Activated naive CD4-positive, alpha-beta T cell treated with anti-CD3 and anti-CD28 coated beads, Interleukin-2, amount 10 ng/mL, durations not matched to agents 7 days and 5 days (primary cell): Measurements from ENCODE around the gene CHAC2.
"Not testable (repeated sequence)": the region's sequence is repeated elsewhere in the genome, so short reads cannot be mapped to it uniquely, and the experiment has no call there.

Experiments used
- CTCF ChIA-PET: fragments of 350-600 bp; sonication (Branson Sonifier 250); formaldehyde crosslinking; loops from one replicate; lab custom pipeline; 2021; ENCODE audit warnings: antibody characterized with exemption; lab: Charles Lee
- DNase-seq: peaks from one replicate; pipeline ENCODE4 v3.0.0-alpha.2; 2020
- H3K27ac Mint-ChIP-seq: one replicate; pipeline ENCODE4 v1.8.0; 2021; ENCODE audit warnings: mild to moderate bottlenecking, moderate library complexity, mixed read lengths
- H3K27me3 Mint-ChIP-seq: one replicate; pipeline ENCODE4 v1.8.0; 2021; ENCODE audit warnings: mild to moderate bottlenecking, mixed read lengths
- H3K36me3 Mint-ChIP-seq: one replicate; pipeline ENCODE4 v1.8.0; 2021; ENCODE audit warnings: mixed read lengths
- H3K4me1 Mint-ChIP-seq: one replicate; pipeline ENCODE4 v1.8.0; 2021; ENCODE audit warnings: mixed read lengths
- H3K4me3 Mint-ChIP-seq: one replicate; pipeline ENCODE4 v1.8.0; 2021; ENCODE audit warnings: mild to moderate bottlenecking, moderate library complexity, mixed read lengths
- H3K9me3 Mint-ChIP-seq: one replicate; pipeline ENCODE4 v1.8.0; 2021; ENCODE audit warnings: mixed read lengths

CHAC2 gene

GRCh38 chr2:53767405-53768241, at the start of gene CHAC2:
Gene CHAC2, plus strand, starts transcription at chr2:53767804. Its CDS starts 83 bp downstream, at chr2:53767887.
- peak within 1 kb of the TSS; percentile 92 for H3K4me3 Mint-ChIP-seq
- peaks cover 39% of the 10 kb centered on the region for H3K4me1 Mint-ChIP-seq
- peak; percentile 90 for DNase-seq
- H3K27ac Mint-ChIP-seq: peak within 1 kb of the TSS; percentile 95
- CTCF ChIA-PET: interaction anchor here (1.1 to 2.6 kb wide), 2 partner anchors 18 to 202 kb away, joined by 3 to 10 read pairs; no protein-coding TSS in a partner anchor
- H3K36me3 Mint-ChIP-seq: peaks cover 23% of the 10 kb centered on the region
- H3K27me3 Mint-ChIP-seq: no peaks in the 10 kb centered on the region
- H3K9me3 Mint-ChIP-seq: no peaks in the 10 kb centered on the region

- CTCF ChIA-PET, H3K27ac Mint-ChIP-seq, H3K4me1 Mint-ChIP-seq, H3K9me3 Mint-ChIP-seq, DNase-seq, H3K4me3 Mint-ChIP-seq, H3K27me3 Mint-ChIP-seq: not testable (repeated sequence)
- peaks cover 16% of the 10 kb centered on the region for H3K36me3 Mint-ChIP-seq
Measured at GRCh38 chr2:53720944-53721343, 46.7 kb upstream of the CHAC2 start.

- H3K9me3 Mint-ChIP-seq: no peaks in the 10 kb centered on the region
- H3K36me3 Mint-ChIP-seq: peaks cover 23% of the 10 kb centered on the region
- no peak for DNase-seq
- CTCF ChIA-PET: no interaction called here
- no peak overlapping the region for H3K27ac Mint-ChIP-seq
- H3K4me1 Mint-ChIP-seq: no peaks in the 10 kb centered on the region
- H3K4me3 Mint-ChIP-seq: no peak overlapping the region
- H3K27me3 Mint-ChIP-seq: no peaks in the 10 kb centered on the region
Measured at GRCh38 chr2:53724536-53724935, 43.1 kb upstream of the CHAC2 start.

GRCh38 chr2:53725662-53726061, 41.9 kb upstream of the CHAC2 start:
- H3K4me3 Mint-ChIP-seq: no peak overlapping the region
- H3K27ac Mint-ChIP-seq: no peak overlapping the region
- CTCF ChIA-PET: no interaction called here
- H3K36me3 Mint-ChIP-seq: peaks cover 23% of the 10 kb centered on the region
- no peaks in the 10 kb centered on the region for H3K9me3 Mint-ChIP-seq
- no peaks in the 10 kb centered on the region for H3K4me1 Mint-ChIP-seq
- no peak for DNase-seq
- H3K27me3 Mint-ChIP-seq: no peaks in the 10 kb centered on the region

GRCh38 chr2:53727921-53728320, 39.7 kb upstream of the CHAC2 start:
- H3K4me1 Mint-ChIP-seq: no peaks in the 10 kb centered on the region
- no peak overlapping the region for H3K4me3 Mint-ChIP-seq
- no peaks in the 10 kb centered on the region for H3K9me3 Mint-ChIP-seq
- CTCF ChIA-PET: no interaction called here
- no peak overlapping the region for H3K27ac Mint-ChIP-seq
- peaks cover 20% of the 10 kb centered on the region for H3K36me3 Mint-ChIP-seq
- H3K27me3 Mint-ChIP-seq: no peaks in the 10 kb centered on the region
- no peak for DNase-seq

GRCh38 chr2:53729143-53729762, 38.4 kb upstream of the CHAC2 start:
- Mint-ChIP-seq H3K4me1 (no peaks in the 10 kb centered on the region), H3K9me3 (no peaks in the 10 kb centered on the region), H3K36me3 (peaks cover 22% of the 10 kb centered on the region), H3K27me3 (no peaks in the 10 kb centered on the region), H3K4me3 (no peak overlapping the region), H3K27ac (no peak overlapping the region)
- CTCF ChIA-PET: interaction anchor here (0.5 kb wide), 1 partner anchor 1089 kb away, joined by 3 read pairs; no protein-coding TSS in a partner anchor
- no peak for DNase-seq

GRCh38 chr2:53737091-53737490, 30.5 kb upstream of the CHAC2 start:
- CTCF ChIA-PET: no interaction called here
- H3K27me3 Mint-ChIP-seq: no peaks in the 10 kb centered on the region

GRCh38 chr2:53739032-53739431, 28.6 kb upstream of the CHAC2 start:
- Mint-ChIP-seq H3K27ac (no peak overlapping the region), H3K4me3 (no peak overlapping the region), H3K27me3 (no peaks in the 10 kb centered on the region), H3K9me3 (no peaks in the 10 kb centered on the region), H3K4me1 (no peaks in the 10 kb centered on the region), H3K36me3 (peaks cover 27% of the 10 kb centered on the region)
- no peak for DNase-seq
- CTCF ChIA-PET: interaction anchor here (1.2 kb wide), 1 partner anchor 316 kb away, joined by 5 read pairs; no protein-coding TSS in a partner anchor

More at GRCh38 chr2:53737091-53737490, 30.5 kb upstream of the CHAC2 start:
- Mint-ChIP-seq H3K4me1 (no peaks in the 10 kb centered on the region), H3K4me3 (no peak overlapping the region), H3K27ac (no peak overlapping the region), H3K9me3 (no peaks in the 10 kb centered on the region), H3K36me3 (peaks cover 21% of the 10 kb centered on the region)
- no peak for DNase-seq

GRCh38 chr2:53740170-53740569, 27.4 kb upstream of the CHAC2 start:
- no peak for DNase-seq
- H3K27ac Mint-ChIP-seq: no peak overlapping the region
- no peaks in the 10 kb centered on the region for H3K27me3 Mint-ChIP-seq
- CTCF ChIA-PET: interaction anchor here (1.2 kb wide), 1 partner anchor 317 kb away, joined by 5 read pairs; no protein-coding TSS in a partner anchor
- peaks cover 19% of the 10 kb centered on the region for H3K36me3 Mint-ChIP-seq
- H3K4me1 Mint-ChIP-seq: no peaks in the 10 kb centered on the region
- no peak overlapping the region for H3K4me3 Mint-ChIP-seq
- H3K9me3 Mint-ChIP-seq: no peaks in the 10 kb centered on the region

- Mint-ChIP-seq H3K27ac (no peak overlapping the region), H3K9me3 (no peaks in the 10 kb centered on the region), H3K27me3 (no peaks in the 10 kb centered on the region), H3K36me3 (peaks cover 23% of the 10 kb centered on the region), H3K4me1 (no peaks in the 10 kb centered on the region), H3K4me3 (no peak overlapping the region)
- CTCF ChIA-PET: no interaction called here
- DNase-seq: no peak
Measured at GRCh38 chr2:53744395-53745065, 23.1 kb upstream of the CHAC2 start.

- DNase-seq: no peak
- no peaks in the 10 kb centered on the region for H3K9me3 Mint-ChIP-seq
- CTCF ChIA-PET: interaction anchor here (1.0 kb wide), 1 partner anchor 12 kb away, joined by 4 read pairs; no protein-coding TSS in a partner anchor
- peaks cover 17% of the 10 kb centered on the region for H3K36me3 Mint-ChIP-seq
- H3K4me1 Mint-ChIP-seq: peaks cover 5% of the 10 kb centered on the region
- no peak overlapping the region for H3K4me3 Mint-ChIP-seq
- H3K27ac Mint-ChIP-seq: no peak overlapping the region
- no peaks in the 10 kb centered on the region for H3K27me3 Mint-ChIP-seq
Measured at GRCh38 chr2:53750041-53750768, 17.4 kb upstream of the CHAC2 start.

GRCh38 chr2:53751728-53752127, 15.9 kb upstream of the CHAC2 start:
- no peak for DNase-seq
- H3K4me3 Mint-ChIP-seq: no peak overlapping the region
- no peaks in the 10 kb centered on the region for H3K27me3 Mint-ChIP-seq
- H3K4me1 Mint-ChIP-seq: peaks cover 5% of the 10 kb centered on the region
- no peak overlapping the region for H3K27ac Mint-ChIP-seq
- peaks cover 21% of the 10 kb centered on the region for H3K36me3 Mint-ChIP-seq
- CTCF ChIA-PET: no interaction called here
- H3K9me3 Mint-ChIP-seq: no peaks in the 10 kb centered on the region

- no peak overlapping the region for H3K27ac Mint-ChIP-seq
- H3K36me3 Mint-ChIP-seq: peaks cover 25% of the 10 kb centered on the region
- no peaks in the 10 kb centered on the region for H3K27me3 Mint-ChIP-seq
- H3K4me3 Mint-ChIP-seq: no peak overlapping the region
- peaks cover 5% of the 10 kb centered on the region for H3K4me1 Mint-ChIP-seq
- CTCF ChIA-PET: no interaction called here
- no peaks in the 10 kb centered on the region for H3K9me3 Mint-ChIP-seq
- DNase-seq: no peak
Measured at GRCh38 chr2:53752385-53752784, 15.2 kb upstream of the CHAC2 start.

GRCh38 chr2:53753041-53753440, 14.6 kb upstream of the CHAC2 start:
- no peak for DNase-seq
- H3K4me1 Mint-ChIP-seq: peaks cover 5% of the 10 kb centered on the region
- peaks cover 24% of the 10 kb centered on the region for H3K36me3 Mint-ChIP-seq
- no peak overlapping the region for H3K4me3 Mint-ChIP-seq
- CTCF ChIA-PET: no interaction called here
- H3K9me3 Mint-ChIP-seq: no peaks in the 10 kb centered on the region
- no peak overlapping the region for H3K27ac Mint-ChIP-seq
- H3K27me3 Mint-ChIP-seq: no peaks in the 10 kb centered on the region
